ENCODE results near the gene DNMBP. TPM values are rescaled to one million over a fixed set of nuclear protein-coding genes. Genes with fewer than 3 reads are reported as not detected.

The DNMBP gene
- total RNA-seq, 1 donor from 2014 or later: 26.7 TPM

DNA sequence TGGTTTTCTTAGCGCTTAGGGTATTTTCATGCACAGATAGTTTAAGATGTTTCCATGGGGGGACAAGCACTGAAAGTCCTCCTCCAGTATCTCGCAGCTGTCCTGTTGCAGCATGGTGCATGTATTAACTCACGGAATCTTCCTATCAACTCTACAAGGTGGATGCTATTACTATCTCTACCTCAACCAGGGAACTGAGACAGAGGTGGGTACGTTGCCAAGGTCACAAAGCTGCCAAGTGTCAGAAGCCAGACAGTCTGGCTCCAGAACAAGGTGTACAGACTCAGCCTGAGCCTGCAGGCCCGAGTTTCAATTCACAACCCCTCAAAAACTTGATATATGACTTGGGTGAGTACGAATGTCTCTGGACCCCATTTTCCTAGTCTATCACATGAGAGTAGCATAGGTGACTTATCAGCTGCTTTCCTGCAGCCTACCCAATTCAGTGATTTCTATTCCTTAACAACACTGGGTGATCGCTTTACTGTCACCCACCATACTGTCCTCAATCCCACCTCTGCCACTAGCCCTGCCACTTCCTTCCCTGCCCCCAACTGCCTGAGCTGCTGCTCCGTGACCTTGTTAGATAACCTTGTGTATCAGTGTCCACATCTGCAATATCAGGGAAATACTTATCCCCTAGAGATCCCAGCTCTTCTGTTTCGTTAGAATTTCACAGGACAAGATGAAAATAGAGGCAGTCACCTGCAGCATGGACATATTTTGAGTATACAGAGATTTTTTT is 135.2 kb downstream of the DNMBP start:
- no peaks in the 10 kb centered on the region for H3K9me3 ChIP-seq (ENCODE audit: low read depth)
- peaks cover 3% of the 10 kb centered on the region for H3K36me3 ChIP-seq
- H3K27ac Mint-ChIP-seq: no peak overlapping the region
- peaks cover 2% of the 10 kb centered on the region for H3K27me3 Mint-ChIP-seq (ENCODE audit: insufficient read depth, low read depth)
- no peaks in the 10 kb centered on the region for H3K4me1 ChIP-seq
- H3K9ac ChIP-seq: no peak overlapping the region
- H3K27ac ChIP-seq: no peak overlapping the region
- TF ChIP-seq, protein P1, sequence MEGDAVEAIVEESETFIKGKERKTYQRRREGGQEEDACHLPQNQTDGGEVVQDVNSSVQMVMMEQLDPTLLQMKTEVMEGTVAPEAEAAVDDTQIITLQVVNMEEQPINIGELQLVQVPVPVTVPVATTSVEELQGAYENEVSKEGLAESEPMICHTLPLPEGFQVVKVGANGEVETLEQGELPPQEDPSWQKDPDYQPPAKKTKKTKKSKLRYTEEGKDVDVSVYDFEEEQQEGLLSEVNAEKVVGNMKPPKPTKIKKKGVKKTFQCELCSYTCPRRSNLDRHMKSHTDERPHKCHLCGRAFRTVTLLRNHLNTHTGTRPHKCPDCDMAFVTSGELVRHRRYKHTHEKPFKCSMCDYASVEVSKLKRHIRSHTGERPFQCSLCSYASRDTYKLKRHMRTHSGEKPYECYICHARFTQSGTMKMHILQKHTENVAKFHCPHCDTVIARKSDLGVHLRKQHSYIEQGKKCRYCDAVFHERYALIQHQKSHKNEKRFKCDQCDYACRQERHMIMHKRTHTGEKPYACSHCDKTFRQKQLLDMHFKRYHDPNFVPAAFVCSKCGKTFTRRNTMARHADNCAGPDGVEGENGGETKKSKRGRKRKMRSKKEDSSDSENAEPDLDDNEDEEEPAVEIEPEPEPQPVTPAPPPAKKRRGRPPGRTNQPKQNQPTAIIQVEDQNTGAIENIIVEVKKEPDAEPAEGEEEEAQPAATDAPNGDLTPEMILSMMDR (IDR thresholded peaks at IDR 0.05): no peak
- TF ChIP-seq EZH2phosphoT487 (IDR thresholded peaks at IDR 0.05) (no peak), EZH2 (IDR thresholded peaks at IDR 0.05) (no peak)
- H2AFZ ChIP-seq (replicated peaks): no peak overlapping the region
- no peaks in the 10 kb centered on the region for H4K20me1 ChIP-seq (ENCODE audit: low read depth)
- peaks cover 7% of the 10 kb centered on the region for H3F3A ChIP-seq (ENCODE audit: low read depth)
- peaks cover 34% of the 10 kb centered on the region for H3K36me3 Mint-ChIP-seq
- H3K4me2 ChIP-seq: no peak overlapping the region
- no peaks in the 10 kb centered on the region for H3K27me3 ChIP-seq
- no peaks in the 10 kb centered on the region for H3K79me2 ChIP-seq (ENCODE audit: low read depth)
- no peak overlapping the region for H3K4me3 Mint-ChIP-seq
- H3K4me1 Mint-ChIP-seq: peaks cover 3% of the 10 kb centered on the region
- no peak for DNase-seq (ENCODE audit: low spot score)
- peaks cover 3% of the 10 kb centered on the region for H3K9me3 Mint-ChIP-seq
- H3K4me3 ChIP-seq: no peak overlapping the region

DNA sequence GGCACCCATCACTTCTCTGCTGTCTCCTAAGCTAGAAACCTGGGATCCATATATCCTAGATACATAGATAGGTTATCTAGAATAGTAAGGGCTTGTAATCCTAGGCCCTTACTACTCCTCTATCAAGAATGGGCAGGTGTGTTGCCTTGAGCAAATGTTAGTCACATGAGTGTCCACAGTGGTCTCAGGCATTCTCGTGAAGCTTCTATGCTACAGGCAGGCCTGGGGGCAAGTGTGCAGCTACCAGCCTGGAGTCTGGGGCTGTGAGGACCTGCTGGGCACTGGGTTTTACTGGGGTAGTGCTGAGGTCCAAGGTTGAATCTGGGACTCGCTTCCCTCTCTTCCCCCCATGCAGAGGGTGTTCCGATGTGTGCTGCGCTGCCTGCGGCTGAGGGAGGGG is 135.9 kb downstream of the DNMBP start:
- Histone ChIP-seq H3K4me2 (no peak overlapping the region), H3K79me2 (ENCODE audit: low read depth) (no peaks in the 10 kb centered on the region), H3K9me3 (ENCODE audit: low read depth) (no peaks in the 10 kb centered on the region), H3K4me1 (no peaks in the 10 kb centered on the region), H2AFZ (replicated peaks) (no peak overlapping the region), H3K4me3 (no peak overlapping the region), H3K9ac (no peak overlapping the region), H3F3A (ENCODE audit: low read depth) (peaks cover 7% of the 10 kb centered on the region), H3K27ac (no peak overlapping the region), H4K20me1 (ENCODE audit: low read depth) (no peaks in the 10 kb centered on the region), H3K36me3 (peaks cover 3% of the 10 kb centered on the region), H3K27me3 (no peaks in the 10 kb centered on the region)
- DNase-seq (ENCODE audit: low spot score): no peak
- no peak overlapping the region for H3K4me3 Mint-ChIP-seq
- H3K27me3 Mint-ChIP-seq (ENCODE audit: insufficient read depth, low read depth): peaks cover 2% of the 10 kb centered on the region
- TF ChIP-seq, protein P1 (IDR thresholded peaks at IDR 0.05): no peak
- TF ChIP-seq EZH2phosphoT487 (IDR thresholded peaks at IDR 0.05) (no peak), EZH2 (IDR thresholded peaks at IDR 0.05) (no peak)
- no peak overlapping the region for H3K27ac Mint-ChIP-seq
- peaks cover 6% of the 10 kb centered on the region for H3K4me1 Mint-ChIP-seq
- peaks cover 3% of the 10 kb centered on the region for H3K9me3 Mint-ChIP-seq
- H3K36me3 Mint-ChIP-seq: peaks cover 31% of the 10 kb centered on the region

DNA sequence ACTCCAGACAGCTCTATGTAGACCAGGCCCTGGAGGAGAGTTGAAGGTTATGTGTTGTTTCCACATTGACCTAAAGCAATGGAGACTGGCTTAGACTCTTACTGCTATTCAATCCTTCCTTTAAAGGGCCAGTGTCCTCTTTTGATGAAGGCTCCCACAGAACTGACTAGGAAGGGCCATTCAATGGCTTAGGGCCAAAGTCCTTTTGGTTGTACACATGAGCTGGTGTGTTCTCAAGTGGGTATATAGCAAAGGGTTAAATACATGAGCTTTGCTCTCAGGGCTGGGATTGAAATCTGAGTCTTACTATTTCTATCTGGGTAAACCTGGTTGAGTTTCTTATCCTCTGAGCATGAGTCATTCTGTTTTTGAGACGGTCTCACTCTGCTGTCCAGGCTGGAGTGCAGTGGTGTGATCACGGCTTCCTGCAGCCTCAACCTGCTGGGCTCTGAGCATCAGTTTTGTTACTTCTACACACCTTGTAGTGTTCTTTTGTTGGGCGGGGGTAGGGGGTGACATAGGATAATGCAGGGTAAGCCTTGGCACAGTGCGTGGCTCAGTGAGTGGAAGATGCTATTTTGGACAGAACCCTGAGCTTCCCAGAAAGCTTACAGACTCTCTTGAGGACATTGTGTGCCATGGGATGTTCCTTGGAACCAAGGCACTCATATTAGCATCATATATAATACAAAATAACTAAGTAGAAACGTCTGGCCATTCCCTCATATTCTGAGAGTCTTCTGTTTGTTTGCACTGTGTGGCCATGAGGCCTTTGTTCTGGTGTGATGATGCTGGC is 137.2 kb downstream of the DNMBP start:
- H3K4me1 Mint-ChIP-seq: peaks cover 9% of the 10 kb centered on the region
- H3K4me3 ChIP-seq: no peak overlapping the region
- no peak overlapping the region for H2AFZ ChIP-seq (replicated peaks)
- H3K27me3 ChIP-seq: no peaks in the 10 kb centered on the region
- no peak overlapping the region for H3K4me2 ChIP-seq
- no peak overlapping the region for H3K9ac ChIP-seq
- no peaks in the 10 kb centered on the region for H3K79me2 ChIP-seq (ENCODE audit: low read depth)
- no peaks in the 10 kb centered on the region for H3K4me1 ChIP-seq
- no peaks in the 10 kb centered on the region for H4K20me1 ChIP-seq (ENCODE audit: low read depth)
- peaks cover 23% of the 10 kb centered on the region for H3K36me3 Mint-ChIP-seq
- no peaks in the 10 kb centered on the region for H3K9me3 ChIP-seq (ENCODE audit: low read depth)
- peaks cover 7% of the 10 kb centered on the region for H3F3A ChIP-seq (ENCODE audit: low read depth)
- no peaks in the 10 kb centered on the region for H3K36me3 ChIP-seq
- no peak overlapping the region for H3K27ac Mint-ChIP-seq
- no peak for DNase-seq (ENCODE audit: low spot score)
- peaks cover 10% of the 10 kb centered on the region for H3K9me3 Mint-ChIP-seq
- H3K27ac ChIP-seq: no peak overlapping the region
- H3K4me3 Mint-ChIP-seq: no peak overlapping the region
- H3K27me3 Mint-ChIP-seq (ENCODE audit: insufficient read depth, low read depth): no peaks in the 10 kb centered on the region
- no peak for TF ChIP-seq EZH2phosphoT487 (IDR thresholded peaks at IDR 0.05)
- TF ChIP-seq EZH2 (IDR thresholded peaks at IDR 0.05): no peak
- TF ChIP-seq, protein P1 (IDR thresholded peaks at IDR 0.05): no peak

Data from neural progenitor cell (in vitro differentiated cells).